ENCODE measurements around the gene GID4. TPM values are rescaled to one million over a fixed set of nuclear protein-coding genes. Genes with fewer than 3 reads are reported as not detected.

The GID4 gene
- polyA plus RNA-seq, 1 donor from 2014 or later: 7.7 TPM

GRCh38 chr17:18110636-18111145 is 71.5 kb downstream of the GID4 start:
- H3K27me3 Mint-ChIP-seq: no peaks in the 10 kb centered on the region
- H3K9me3 Mint-ChIP-seq: no peaks in the 10 kb centered on the region
- H3K4me1 Mint-ChIP-seq: peaks cover 0 to 1% (median 0%) of the 10 kb centered on the region in 3 donors
- no peak overlapping the region for H3K4me3 Mint-ChIP-seq
- no peak overlapping the region for H3K27ac Mint-ChIP-seq
- H3K36me3 Mint-ChIP-seq: no peaks in the 10 kb centered on the region

GRCh38 chr17:18111330-18111971 is 72.2 kb downstream of the GID4 start:
- peaks cover 0 to 2% (median 0%) of the 10 kb centered on the region in 3 donors for H3K4me1 Mint-ChIP-seq
- no peaks in the 10 kb centered on the region for H3K9me3 Mint-ChIP-seq
- H3K4me3 Mint-ChIP-seq: no peak overlapping the region
- no peaks in the 10 kb centered on the region for H3K36me3 Mint-ChIP-seq
- H3K27ac Mint-ChIP-seq: peak overlapping the region in 1 of 3 donors; percentile 18
- H3K27me3 Mint-ChIP-seq: no peaks in the 10 kb centered on the region

GRCh38 chr17:18115517-18115916 is 76.3 kb downstream of the GID4 start:
- Mint-ChIP-seq H3K27ac (no peak overlapping the region), H3K36me3 (no peaks in the 10 kb centered on the region)

GRCh38 chr17:18116078-18116477 is 76.9 kb downstream of the GID4 start:
- H3K36me3 Mint-ChIP-seq: no peaks in the 10 kb centered on the region
- H3K9me3 Mint-ChIP-seq: peaks cover 0 to 3% (median 0%) of the 10 kb centered on the region in 3 donors
- peaks cover 1% of the 10 kb centered on the region for H3K27me3 Mint-ChIP-seq
- H3K4me1 Mint-ChIP-seq: peaks cover 0 to 2% (median 0%) of the 10 kb centered on the region in 3 donors
- no peak overlapping the region for H3K4me3 Mint-ChIP-seq
- H3K27ac Mint-ChIP-seq: no peak overlapping the region

More at GRCh38 chr17:18115517-18115916, 76.3 kb downstream of the GID4 start:
- Mint-ChIP-seq H3K4me1 (peaks cover 0 to 2% (median 0%) of the 10 kb centered on the region in 3 donors), H3K4me3 (peak overlapping the region in 2 of 4 donors; percentile 13 to 61), H3K9me3 (peaks cover 0 to 3% (median 0%) of the 10 kb centered on the region in 3 donors), H3K27me3 (peaks cover 1% of the 10 kb centered on the region)

- Mint-ChIP-seq H3K36me3 (no peaks in the 10 kb centered on the region), H3K4me1 (peaks cover 0 to 2% (median 0%) of the 10 kb centered on the region in 3 donors), H3K9me3 (peaks cover 0 to 3% (median 0%) of the 10 kb centered on the region in 3 donors), H3K4me3 (no peak overlapping the region), H3K27me3 (peaks cover 1% of the 10 kb centered on the region), H3K27ac (no peak overlapping the region)
Observed at GRCh38 chr17:18117533-18117932, 78.3 kb downstream of the GID4 start.

Other genes starting within 250 kb of the GID4 start
- gene SREBF1, start 202.4 kb upstream of the GID4 start, polyA plus RNA-seq: 9.1 TPM
- 3.7 TPM for gene TOM1L2, start 67.0 kb upstream of the GID4 start, polyA plus RNA-seq
- 0.90 TPM for gene DRC3, start 66.5 kb upstream of the GID4 start, polyA plus RNA-seq
- gene ATPAF2, start 240 bp upstream of the GID4 start, polyA plus RNA-seq: 41.5 TPM
- 47.8 TPM for gene DRG2, start 48.5 kb downstream of the GID4 start, polyA plus RNA-seq
- gene MYO15A, start 69.3 kb downstream of the GID4 start, polyA plus RNA-seq: 0.48 TPM
- gene ALKBH5, start 144.4 kb downstream of the GID4 start, polyA plus RNA-seq: 144 TPM
- 0.40 TPM for gene LLGL1, start 186.2 kb downstream of the GID4 start, polyA plus RNA-seq
- gene FLII, start 219.3 kb downstream of the GID4 start, polyA plus RNA-seq: 150 TPM
- 12.3 TPM for gene MIEF2, start 221.3 kb downstream of the GID4 start, polyA plus RNA-seq

Measured in IgD-negative memory B cell (primary cell).